GM21447 (cell line): ENCODE measurements around the gene LRPAP1.

Experiments
- ATAC-seq: cut with Tn5 transposase; IDR thresholded peaks from one replicate; pipeline ENCODE4 v1.9.1; 2021; ENCODE audit not compliant: unreplicated experiment

Gene LRPAP1

DNA sequence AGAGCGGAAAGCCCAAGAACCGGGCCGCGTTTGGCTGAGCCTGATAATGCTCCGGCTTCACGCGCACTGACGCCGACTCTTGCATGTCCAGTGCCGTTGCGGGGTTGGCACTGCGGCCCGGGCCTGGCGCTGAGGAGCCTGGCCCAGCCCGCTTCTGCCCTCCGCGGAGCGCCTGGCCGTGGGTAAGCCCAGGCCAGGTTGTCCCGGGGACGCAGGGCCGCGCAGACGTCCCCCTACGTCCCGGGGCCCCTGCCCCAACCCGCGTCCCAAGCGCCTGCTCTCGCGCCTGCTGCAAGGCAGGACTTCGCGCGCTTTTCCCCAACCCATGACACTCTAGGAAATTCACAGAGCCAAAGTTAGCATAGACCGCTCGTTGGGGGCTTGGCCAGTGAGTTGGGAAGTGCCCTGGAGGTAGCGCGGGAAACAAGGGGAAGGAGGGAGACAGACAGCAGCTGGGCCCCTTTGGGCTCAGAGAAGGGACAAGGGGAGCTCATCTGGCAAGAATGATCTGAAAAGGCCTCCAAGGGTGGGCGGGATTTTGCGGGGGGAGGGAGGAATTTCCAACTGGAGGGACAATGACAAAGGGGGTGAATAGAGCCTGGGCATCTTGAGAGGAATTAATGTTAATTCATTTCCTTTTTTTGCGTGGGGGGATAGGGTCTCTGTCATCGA lies 665 bp upstream of the LRPAP1 start:
- peak; percentile 11 for ATAC-seq

DNA sequence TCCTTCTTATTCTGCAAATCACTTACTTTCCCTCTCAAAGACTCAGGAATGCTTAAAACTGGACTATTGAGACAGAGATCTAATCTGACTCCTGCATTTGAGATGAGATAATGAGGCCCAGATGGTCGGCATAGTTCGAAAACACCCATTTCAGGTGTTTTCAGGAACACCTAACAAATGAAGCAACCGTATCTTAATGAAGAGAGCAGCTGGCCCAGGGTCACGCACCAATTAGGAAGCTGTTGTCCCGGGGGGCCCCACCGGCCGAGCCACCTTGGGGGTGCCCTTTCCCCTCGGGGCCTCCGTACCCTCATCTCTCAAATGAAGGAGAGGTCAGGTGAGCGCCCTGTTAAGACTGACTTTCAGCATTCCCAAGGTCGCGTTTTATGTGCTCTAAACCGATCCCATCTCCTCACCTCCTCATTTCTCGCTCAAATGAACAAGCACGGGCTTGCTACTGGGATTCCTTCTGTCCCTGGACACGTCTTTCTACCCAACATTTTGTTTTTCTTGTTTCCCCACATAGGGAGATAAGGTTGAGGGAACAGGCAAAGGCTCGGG lies 824 bp downstream of the LRPAP1 start:
- ATAC-seq = peak; percentile 18

DNA sequence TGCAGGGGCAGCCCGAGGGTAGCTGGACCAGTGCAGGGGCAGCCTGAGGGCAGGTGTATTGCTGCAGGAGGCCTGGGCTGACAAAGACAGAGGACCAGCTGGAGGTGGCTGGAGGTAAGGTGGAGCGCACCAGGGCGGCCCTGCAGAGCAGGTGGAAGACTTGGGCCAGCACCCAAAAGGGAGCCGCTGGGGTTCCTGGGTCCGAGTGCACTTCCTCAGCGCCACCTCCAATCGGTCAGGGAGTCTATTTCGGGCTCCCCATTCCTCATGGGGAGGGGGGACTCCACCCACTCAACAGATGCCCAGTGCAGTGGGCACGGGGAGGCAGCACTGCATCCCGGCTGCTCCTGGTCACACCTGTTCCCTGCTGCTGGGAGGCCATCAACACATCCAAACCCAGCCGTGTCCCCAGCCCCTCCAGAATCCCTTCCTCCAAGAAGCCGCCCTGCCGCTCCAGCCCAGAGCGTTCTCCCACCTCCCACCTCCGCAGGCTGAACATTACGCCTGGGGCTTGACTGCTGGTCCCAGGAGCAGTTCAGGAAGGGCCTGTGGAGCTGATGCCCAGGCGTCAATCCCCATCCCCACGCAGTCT lies 1.5 kb downstream of the LRPAP1 start:
- ATAC-seq = no peak

DNA sequence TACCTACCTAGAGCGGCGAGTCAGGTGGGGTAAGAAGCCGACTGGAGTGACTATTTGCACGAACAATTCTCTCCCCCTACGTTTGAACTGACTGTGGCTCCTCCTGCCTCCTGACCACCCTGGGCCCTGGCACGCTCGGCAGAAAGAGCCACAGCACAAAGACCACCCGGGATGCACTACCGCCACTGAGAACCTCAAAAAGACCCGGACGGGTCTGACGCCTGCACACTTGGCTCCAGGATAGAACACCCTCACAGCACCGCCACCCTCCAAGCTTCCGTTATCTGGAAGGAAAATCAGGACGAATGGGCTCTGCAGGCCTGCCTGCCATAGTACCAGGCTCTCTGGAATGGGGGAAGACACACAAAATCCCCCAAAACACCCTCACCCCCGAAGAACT lies 2.2 kb downstream of the LRPAP1 start:
- ATAC-seq = no peak

DNA sequence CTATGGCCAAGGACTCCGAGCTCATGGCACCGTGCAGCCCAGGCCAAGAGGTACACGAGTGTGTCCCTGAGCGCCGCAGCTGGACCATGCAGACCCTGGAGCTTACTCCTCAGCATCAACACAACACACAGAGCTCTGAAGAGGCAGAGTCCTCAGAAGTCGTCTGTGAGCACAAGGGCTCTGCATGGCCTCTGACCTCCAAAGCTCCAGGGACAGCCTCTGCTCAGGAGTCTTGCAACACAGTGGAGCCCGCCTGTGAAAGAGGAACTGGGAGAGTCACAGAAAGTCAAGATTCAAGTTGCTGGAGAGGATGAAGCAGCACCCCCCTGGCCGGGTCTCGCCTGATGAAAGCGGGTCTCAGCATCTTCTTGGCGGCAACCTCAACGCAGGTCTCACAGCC lies 2.9 kb downstream of the LRPAP1 start:
- ATAC-seq = no peak

DNA sequence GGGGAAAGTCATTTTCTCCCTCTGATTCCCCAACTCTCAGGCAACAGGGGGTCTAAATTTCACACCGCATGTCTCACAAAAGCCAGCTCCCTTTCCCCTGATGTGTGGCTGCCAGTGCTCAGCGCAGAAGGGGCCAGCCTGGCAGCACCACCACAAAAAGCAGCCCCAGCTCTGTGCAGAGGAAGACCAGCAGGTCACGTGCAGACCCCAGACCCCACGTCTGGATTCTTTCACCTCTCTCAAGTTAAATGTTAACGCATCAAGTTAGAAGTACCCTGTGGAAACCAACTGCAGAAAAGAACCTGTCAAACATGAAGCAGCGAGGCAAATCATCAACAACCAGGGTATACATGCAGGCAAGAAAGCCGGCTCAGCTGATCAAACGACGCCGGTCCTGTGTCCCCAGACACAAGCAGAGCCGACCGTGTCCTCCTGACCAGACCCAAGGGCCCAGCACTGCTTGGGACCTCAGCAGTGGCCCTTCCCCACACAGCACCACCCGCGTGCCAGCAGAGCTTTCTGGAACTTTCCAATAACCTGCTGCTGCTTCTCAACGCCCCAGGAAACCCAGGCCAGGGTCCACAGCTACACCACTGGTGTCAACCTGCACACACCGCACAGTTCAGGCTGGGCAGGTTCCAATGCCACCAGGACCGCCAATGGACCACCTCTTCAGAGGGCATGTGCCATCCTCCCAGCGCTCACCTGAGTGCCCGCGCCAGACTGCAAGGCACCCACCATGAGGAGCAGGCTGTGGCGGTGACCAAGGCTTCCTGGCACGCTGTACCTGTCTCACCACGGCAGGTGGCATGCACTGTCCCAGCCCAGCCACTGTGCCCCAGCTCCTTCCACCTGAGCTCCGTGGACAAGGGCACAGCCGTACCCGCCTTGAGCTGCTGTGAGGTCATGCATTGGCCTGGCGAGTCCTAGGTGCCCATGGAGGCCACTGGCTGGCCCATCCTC lies 4.0 kb downstream of the LRPAP1 start:
- ATAC-seq = no peak

DNA sequence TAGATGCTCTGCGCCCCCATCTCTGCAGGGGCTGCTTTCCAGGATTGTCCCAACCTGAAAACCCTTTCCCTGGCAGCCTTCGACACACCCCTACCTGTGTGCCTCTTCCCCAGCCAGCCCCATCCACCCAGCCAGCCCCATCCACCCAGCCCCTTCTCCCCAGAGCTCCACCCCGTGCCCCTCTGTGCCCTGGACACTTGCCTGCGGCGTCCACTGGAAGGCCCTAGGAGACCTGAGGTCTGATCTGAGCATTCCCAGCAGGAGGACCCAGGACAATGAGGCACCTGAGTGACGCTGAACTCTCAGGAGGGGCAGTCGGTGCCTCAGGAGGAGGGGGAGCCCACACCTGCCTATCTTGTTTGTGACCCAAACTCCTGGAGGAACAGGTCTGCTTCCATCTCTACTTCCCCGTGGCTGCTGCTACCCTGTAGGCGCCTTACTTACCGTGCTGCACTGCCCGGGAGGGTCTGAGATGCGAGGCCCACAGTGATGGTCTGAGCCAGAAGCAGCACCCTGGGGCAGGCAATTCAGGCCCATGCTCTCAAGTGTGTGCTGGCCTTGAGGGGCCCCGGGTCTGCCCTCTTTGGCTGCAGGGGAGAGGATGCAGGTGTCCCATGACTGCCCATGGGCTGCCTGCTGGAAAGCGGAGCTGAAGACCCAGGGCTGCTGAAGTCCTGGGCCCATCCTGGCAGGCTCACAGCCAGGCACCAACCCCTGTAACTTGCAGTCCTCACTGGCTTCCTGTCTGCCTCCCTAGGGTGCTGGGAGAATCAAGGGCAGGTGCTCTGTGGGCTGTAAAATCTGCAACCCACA lies 4.9 kb downstream of the LRPAP1 start:
- no peak for ATAC-seq

DNA sequence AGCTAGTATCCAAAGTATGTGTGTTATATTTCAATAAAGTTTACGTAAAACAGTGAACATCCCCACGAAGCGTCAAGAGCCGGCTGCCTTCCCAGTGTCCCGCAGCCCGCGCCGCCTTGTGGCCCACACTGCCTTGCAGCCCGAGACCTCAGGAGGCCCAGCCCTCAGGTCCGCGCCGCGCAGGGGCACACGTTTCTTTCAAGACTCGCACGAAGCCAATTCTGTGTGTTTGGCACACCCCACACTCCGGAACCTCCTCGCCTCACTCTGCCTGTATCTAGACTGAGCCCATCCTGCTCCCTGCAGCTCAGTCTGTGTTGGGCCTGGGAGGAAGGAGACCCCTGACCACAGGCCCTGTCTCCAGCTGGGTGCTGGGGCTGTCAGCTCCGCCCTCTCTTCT lies 5.8 kb downstream of the LRPAP1 start:
- no peak for ATAC-seq

DNA sequence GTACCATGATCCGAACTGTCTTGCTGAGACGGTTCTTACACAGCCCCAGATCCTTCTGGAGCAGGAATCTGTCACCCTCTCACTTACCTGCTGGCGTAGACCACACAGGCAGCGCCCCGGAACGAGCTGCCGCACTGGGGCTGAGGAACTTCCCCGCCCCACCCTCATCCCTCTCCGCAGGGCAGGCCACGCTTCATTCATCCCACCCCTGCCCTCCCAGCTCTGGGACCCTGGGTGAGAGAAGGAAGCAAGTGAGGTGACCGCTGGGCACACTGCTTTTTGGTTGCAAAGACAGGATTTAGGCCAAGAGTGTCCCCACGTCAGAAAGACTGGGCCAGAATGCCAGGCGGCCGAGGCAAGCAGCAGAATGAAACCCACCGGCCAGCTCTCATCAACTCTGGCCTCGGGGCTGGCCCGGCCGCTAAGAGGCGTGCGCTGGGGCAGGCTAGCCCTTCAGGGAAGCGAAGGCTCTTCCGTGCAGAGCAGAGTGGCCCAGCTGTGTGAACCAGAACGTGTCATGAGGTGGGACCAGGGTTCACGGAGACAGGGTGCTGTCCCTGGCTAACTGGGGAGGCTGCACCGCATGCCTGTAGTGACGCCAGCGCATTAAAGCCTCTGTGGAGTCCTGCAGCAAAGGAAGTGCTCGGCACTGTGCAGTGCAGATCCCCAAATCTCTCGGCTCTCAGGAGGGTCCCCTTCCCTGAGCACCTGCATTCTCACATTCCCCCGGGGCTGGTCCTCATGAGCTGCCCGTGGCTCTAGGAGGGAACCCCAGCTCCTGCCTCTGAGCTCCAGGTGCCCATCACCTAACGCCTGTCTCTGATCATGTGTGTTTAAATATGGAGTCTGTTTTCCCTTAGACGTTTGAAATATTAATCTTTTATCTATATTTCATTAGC lies 6.4 kb downstream of the LRPAP1 start:
- no peak for ATAC-seq

DNA sequence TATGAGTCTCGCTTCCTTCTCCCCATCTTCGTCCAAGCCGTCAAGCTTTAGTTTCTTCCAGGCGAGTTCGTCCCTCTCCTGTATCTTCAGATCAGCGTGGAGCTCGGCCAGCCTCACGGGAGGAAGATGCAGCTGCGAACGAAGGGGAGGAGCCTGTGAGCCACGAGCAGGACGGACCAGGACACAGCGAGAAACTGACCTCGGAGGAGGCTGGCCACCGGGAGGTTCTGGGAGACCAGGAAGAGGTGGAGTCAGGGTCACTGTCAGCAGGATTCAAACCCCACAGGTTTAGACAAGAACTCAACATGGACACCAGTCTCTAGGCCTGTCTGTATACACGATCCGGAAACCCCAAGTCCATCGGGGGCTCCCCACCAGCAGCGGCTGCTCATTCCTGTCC lies 7.3 kb downstream of the LRPAP1 start:
- ATAC-seq = no peak

DNA sequence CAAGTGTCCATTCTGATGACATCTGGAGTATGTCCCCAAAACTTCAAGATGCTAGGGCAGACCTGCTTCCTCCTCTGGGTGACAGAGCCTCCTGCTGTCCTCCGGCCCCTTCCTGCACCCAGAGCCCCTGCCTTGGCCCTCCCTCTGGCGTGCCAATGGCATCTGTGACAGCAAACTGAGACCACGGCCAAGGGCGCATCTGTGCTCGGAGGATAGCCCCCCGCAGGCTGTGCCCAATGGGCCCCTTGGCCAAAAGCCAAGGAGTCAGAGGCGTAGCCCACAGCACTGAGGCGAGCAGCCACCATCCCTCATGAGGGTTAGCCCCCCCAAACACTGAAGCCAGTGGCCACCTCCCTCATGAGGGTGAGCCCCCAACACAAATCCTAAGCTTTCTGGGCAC lies 7.9 kb downstream of the LRPAP1 start:
- ATAC-seq = no peak

DNA sequence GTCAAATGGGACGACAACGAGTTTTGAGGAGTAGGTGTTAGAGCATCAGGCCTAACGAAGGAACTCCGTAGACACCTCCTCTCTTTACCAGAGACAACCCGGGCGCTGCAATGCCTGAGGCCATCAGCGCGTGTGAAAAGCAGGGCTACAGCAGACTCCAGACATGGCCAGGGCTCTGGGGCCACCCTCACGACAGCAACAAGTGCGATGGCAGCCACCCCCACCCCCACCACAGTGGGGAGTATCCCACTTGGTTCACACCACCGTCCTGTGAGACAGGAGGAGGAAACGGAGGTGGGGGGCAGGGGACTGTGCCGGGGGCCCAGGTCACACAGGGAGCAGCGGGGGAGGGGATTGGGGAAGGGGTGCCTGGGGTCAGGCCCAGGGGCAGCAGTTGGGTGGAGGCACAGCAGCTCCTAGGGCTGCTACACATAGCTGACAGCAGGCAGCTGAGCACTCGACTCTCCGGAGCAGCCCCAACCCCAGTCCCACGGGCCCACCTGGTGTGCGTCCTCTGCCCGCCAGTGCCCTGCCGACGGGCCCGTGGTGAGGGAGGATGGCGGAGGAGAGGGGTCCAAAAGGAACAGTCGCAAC lies 8.5 kb downstream of the LRPAP1 start:
- ATAC-seq = no peak

DNA sequence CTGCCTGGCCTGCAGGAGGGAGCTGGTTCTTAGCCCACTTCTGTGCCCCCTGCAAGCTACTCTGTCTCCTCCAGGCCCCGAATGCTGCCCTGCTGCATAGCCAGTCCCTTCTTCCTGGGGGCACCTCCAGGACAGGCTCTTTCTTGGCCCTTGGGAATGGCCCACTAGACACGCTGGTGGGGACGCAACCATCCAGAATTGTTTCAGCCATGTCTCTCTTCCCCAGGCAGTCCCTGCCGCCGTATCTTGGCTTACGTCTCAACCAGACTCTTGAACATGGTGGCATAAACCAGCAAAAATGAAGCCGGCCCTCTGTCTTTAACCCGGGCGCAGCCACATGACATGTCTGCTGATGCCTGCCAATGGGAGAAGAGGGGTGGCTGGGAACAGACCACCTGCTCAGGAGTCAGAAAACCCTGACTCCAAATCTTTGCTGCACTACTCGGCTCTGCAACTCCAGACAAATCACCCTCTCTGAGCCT lies 9.0 kb downstream of the LRPAP1 start:
- ATAC-seq = no peak

DNA sequence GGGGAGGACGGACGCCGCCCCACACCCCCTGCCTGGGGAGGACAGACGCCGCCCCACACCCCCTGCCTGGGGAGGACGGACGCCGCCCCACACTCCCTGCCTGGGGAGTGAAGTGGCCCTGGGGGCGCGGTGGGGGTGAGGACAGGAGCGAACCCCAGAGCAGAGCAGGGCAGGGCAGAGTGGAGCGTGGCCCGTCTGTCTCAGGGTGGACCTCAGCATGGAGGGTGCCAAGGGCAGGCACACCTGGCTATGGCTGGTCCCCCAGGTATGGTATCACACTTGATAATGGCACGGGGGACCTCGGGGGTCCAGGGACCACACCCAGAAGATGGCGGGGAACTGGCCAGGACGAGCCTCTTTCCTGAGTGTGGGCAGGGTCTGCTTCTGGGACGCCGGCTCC lies 9.6 kb downstream of the LRPAP1 start:
- no peak for ATAC-seq

DNA sequence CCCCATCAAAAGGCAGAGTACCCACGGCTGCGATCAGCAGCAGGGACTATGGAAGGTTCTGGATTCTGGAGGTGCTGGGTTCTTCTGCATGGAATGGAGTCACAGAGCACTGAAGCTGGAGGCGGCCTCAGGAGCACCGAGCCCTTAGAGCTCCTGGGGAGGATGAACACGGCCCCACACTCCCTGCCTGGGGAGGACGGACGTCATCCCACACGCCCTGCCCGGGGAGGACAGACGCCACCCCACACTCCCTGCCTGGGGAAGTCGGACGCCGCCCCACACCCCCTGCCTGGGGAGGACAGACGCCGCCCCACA lies 9.9 kb downstream of the LRPAP1 start:
- no peak for ATAC-seq

DNA sequence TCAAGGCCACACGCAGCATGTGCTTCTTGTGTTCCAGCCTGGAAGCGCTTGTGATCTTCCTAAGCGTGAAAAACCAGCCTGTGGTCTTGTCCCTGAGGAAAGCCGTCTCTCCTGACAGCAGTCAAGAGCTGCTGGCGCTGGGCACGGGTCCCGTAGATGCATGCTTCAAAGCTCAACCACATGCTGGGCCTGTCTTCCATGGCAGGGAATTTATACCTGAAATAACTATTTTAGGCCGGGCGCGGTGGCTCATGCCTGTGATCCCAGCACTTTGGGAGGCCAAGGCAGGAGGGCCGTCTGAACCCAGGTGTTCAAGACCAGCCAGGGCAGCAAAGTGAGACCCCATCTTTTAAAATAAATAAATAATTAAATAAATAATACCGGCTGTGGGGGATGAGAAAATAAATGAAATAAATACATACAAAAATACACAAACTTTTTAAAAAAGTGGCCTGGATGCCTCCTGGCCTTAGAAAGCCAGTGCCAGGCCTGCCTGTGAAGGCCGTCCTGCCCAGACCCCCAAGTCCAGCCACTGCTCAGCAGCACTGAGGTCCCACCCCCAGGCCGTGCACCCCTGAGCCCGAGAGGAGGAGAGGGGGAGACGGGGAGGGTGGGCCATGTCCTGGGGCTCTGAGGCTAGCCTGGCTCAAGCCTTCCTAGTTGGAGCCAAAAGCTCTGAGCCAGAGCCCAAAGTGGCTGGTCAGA lies 10.4 kb downstream of the LRPAP1 start:
- ATAC-seq = no peak

DNA sequence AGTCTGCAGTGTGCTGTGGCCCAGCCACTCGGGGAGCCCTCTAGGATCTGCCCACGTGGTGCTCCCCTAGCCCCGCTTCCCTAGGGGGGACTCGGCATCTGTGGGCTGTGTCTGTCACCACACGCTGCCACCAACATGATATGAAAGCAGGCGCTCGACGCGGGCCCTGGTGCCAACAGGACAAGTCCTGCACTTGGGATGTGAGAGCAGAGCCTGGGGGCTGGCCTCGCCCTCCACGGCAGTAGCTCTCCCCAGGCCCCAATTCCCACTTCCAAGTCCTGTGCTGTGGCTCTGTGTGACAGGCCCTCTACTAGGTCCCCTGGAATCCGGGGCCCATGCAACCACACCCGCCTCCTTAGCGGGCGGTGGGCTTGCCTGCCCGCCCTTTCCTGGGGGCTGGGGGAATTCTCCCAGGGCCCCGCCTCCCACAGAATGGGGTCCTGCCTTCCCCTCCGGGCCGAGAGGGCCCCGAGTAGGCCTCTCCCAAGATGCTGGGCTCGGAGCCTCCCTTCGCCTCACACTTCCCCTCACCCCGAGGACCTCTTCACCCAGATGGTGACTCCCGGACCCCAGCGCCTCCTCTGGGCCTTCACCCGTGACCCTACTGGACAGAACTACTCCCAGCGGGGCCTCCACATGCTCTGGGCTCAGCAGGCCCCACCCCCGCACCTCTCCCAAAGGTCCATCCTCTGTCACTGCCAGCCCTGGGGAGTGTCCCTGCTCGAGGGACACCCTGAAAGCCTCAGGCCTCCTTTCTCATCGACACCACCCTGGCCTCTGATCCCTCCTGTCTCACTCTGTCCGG lies 11.2 kb downstream of the LRPAP1 start:
- ATAC-seq = no peak

DNA sequence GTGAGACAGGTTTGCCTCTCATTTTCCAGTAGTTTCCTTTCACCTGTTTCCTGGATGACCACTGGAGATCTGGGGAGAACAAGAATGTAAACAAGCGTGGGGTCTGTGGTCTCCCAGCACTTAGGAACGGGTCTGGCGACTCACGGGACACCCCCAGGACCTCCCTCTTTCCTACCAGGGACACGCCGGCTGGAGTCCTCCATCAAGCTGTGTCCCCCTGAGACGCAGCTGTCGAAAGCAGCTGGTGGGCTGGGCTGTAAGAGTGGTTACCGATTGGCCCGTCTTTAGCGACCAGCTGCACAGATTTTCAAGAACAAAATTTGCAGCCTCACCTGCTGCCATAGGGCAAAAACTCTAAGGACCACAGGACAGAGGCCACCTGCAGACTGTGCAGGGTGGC lies 11.9 kb downstream of the LRPAP1 start:
- ATAC-seq = no peak
